ENCODE measurements around the gene ATXN7L3.
"Not testable (repeated sequence)": the region's sequence is repeated elsewhere in the genome, so short reads cannot be mapped to it uniquely, and the experiment has no call there.

The ATXN7L3 gene

GRCh38 chr17:44199553-44200477 is at the start of gene ATXN7L3:
ATXN7L3 (minus strand) TSS chr17:44199884; CDS start chr17:44198070, 1,814 bp downstream.
- peak; percentile 100 for DNase-seq

- no peak for DNase-seq
Measured at GRCh38 chr17:44247876-44248736, 48.4 kb upstream of the ATXN7L3 start.

GRCh38 chr17:44247440-44247841 is 47.8 kb upstream of the ATXN7L3 start:
- no peak for DNase-seq

GRCh38 chr17:44241106-44241624 is 41.5 kb upstream of the ATXN7L3 start:
- DNase-seq = no peak

GRCh38 chr17:44237886-44238285 is 38.2 kb upstream of the ATXN7L3 start:
- DNase-seq = not testable (repeated sequence)

- DNase-seq = no peak
Measured at GRCh38 chr17:44236444-44236991, 36.8 kb upstream of the ATXN7L3 start.

- no peak for DNase-seq
Measured at GRCh38 chr17:44235583-44235936, 35.9 kb upstream of the ATXN7L3 start.

GRCh38 chr17:44233582-44233981 is 33.9 kb upstream of the ATXN7L3 start:
- no peak for DNase-seq

GRCh38 chr17:44232061-44232460 is 32.4 kb upstream of the ATXN7L3 start:
- no peak for DNase-seq

- DNase-seq = no peak
Measured at GRCh38 chr17:44230140-44230539, 30.5 kb upstream of the ATXN7L3 start.

- no peak for DNase-seq
Measured at GRCh38 chr17:44229090-44229489, 29.4 kb upstream of the ATXN7L3 start.

- DNase-seq = no peak
Measured at GRCh38 chr17:44223541-44224071, 23.9 kb upstream of the ATXN7L3 start.

GRCh38 chr17:44222112-44222869 is 22.6 kb upstream of the ATXN7L3 start:
- peak; percentile 65 for DNase-seq

- no peak for DNase-seq
Measured at GRCh38 chr17:44221862-44222111, 22.1 kb upstream of the ATXN7L3 start.

- DNase-seq = peak; percentile 76
Measured at GRCh38 chr17:44221084-44221861, 21.6 kb upstream of the ATXN7L3 start.

- DNase-seq = peak; percentile 59
Measured at GRCh38 chr17:44220213-44221083, 20.8 kb upstream of the ATXN7L3 start.

GRCh38 chr17:44219616-44220212 is 20.0 kb upstream of the ATXN7L3 start, which contains the start of gene UBTF:
UBTF (minus strand) TSS chr17:44219675; CDS start chr17:44218229, 1,446 bp downstream.
- peak; percentile 85 for DNase-seq

GRCh38 chr17:44219108-44219615 is 19.5 kb upstream of the ATXN7L3 start:
- peak; percentile 73 for DNase-seq

GRCh38 chr17:44218344-44219107 is 18.8 kb upstream of the ATXN7L3 start:
- DNase-seq = peak; percentile 90

Data from CD4-positive, alpha-beta T cell treated with Interleukin-6 for 4 hours (primary cell).